ENCODE data around the gene TMC8.
A peak's percentile ranks its signal among the peaks of the same experiment; 100 is the strongest.

TMC8 gene

DNA sequence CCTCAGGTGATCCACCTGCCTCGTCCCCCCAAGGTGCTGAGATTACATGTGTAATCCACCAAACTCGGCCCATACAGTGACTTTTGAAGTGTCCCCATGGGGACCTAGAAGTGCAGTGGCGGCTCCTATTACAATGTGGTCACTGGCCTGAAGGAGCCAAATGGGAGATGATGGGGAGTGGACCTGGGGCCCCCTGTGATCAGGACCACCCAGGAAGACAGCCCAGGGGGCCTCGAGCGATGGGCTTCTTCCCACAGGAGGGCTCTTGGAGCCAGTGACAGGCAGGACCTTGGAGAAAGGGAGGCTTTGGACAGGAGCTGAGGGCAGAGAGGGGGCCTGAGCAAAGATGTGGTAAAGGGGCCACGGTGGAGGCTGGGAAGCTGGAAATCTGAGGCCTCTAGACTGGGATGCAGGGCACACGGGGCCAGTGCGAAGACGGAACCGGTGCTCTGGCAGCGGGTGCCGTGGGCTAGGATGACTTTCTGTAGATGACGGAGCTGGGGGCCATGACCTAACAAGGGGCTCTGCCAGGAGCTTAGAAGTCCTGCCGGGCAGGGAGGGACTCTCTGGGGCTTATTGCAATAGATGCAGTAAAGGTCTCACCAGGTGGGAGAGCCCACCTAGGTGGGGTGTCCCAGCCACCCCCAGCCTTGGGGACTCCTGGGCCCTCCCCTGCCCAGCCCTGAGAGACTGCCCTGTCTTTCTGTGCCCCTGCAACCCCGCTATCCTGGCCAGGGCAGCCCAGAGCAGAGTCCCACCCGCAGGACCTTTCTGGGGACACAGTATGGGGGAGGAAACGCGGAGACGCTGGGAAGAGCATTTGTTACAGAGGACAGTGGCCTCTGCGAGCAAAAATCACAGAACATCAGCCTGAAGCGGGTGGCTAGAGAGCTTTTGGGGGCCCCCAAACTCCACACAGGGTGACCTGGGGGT lies 12.9 kb downstream of the TMC8 start:
- Histone ChIP-seq H3K36me3 (ENCODE audit: control insufficient read depth, insufficient read depth, low read length) (peaks cover 2% of the 10 kb centered on the region), H3K9ac (ENCODE audit: low read depth, low read length) (peak overlapping the region; percentile 47), H3K9me3 (ENCODE audit: control insufficient read depth, insufficient read depth, low read length) (no peaks in the 10 kb centered on the region), H3K27me3 (ENCODE audit: control insufficient read depth, insufficient read depth, low read length) (no peaks in the 10 kb centered on the region), H3K4me3 (ENCODE audit: low read depth, low read length) (no peak overlapping the region), H3K4me1 (ENCODE audit: control insufficient read depth, insufficient read depth, low read length) (no peaks in the 10 kb centered on the region)

DNA sequence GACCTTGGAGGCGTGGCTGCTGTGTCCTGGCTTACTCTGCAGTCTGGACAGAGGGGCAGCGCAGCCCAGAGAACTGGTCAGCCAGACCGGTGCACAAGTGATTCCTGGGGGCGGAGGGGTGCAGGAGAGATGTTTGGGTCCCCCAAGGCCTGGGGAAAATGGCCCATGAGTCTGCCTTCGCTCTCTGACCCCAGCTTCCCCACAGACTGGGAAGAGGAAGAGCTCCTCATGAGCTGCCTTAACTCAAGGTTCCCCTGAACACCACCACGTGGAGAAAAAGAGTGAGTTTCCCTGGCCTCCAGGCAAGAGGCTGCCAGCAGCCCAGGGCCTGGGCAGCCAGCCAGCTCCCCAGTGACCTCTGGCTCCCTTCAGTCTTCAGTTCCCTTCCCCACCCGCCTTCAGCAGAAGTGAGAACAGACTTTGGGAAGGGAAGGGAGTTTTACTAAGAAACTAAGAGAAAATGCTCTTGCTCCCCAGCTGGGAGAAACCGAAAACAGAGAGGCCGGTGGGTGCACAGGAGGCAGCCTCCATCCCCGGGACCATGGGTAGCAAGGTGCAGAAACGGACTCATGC lies 13.7 kb downstream of the TMC8 start:
- H3K4me1 ChIP-seq (ENCODE audit: control insufficient read depth, insufficient read depth, low read length): no peaks in the 10 kb centered on the region
- no peak overlapping the region for H3K9ac ChIP-seq (ENCODE audit: low read depth, low read length)
- H3K4me3 ChIP-seq (ENCODE audit: low read depth, low read length): no peak overlapping the region
- peaks cover 2% of the 10 kb centered on the region for H3K36me3 ChIP-seq (ENCODE audit: control insufficient read depth, insufficient read depth, low read length)
- H3K27me3 ChIP-seq (ENCODE audit: control insufficient read depth, insufficient read depth, low read length): no peaks in the 10 kb centered on the region
- no peaks in the 10 kb centered on the region for H3K9me3 ChIP-seq (ENCODE audit: control insufficient read depth, insufficient read depth, low read length)

DNA sequence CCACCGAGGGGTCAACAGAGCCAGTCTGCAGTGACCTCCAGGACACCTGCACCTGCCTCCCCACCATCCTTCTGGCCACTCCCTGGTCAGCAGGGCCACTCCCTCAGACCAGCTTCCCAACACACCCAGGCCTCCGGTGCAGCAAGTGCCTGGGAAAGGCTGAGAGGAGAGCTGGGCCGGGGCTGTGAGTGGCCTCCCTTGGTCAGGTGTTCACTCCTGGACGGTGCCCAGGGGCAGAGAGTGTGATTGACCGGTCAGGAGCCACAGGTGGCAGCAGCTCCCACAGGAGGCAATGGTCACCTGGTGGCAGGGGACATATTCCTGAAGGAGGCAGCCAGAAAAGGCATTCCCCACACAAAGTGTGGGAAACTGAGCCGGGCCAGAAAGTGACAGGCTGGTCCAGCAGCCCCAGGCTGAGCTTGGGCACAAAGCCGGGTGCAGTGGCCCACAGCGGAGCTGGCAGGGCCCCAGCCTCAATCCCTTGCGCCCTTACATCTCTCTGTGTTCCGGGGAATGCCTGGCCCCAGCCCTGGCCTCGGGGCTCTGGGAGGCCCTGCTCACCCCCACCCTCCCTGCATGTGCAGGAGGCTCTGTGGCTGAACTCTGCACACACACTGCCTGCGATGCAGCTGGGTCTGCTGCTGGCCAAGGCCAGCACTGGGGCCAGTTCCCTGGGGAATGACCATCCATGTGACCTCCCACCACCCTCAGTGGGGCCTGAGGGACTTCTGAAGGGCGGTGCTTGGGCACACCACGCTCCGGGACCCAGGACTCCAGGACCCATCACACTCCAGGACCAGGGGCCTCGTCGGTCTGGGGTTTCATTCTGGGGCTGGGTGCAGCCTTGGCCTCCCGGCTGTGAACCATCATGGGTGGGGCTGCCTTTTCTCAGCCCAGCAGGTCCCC lies 14.4 kb downstream of the TMC8 start:
- H3K4me3 ChIP-seq (ENCODE audit: low read depth, low read length): no peak overlapping the region

DNA sequence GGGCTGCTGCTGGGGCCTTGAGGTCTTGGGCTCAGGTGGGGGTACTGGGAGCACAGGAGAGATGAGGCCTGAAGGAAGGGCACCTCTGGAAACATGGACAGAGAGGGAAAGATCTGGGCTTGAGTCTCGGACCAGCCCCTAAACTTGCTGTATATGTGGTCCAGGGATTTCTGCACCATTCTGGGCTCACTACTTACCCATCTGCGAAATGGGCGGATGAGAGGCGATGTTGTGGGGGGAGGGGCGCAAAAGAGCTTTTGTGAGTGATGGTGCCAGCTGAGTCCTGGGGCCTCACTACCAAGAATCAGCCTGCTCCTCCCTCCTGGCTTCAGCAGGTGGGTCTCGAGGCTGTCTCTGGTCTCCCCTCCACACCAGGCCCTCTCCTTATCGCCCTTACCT lies 15.9 kb downstream of the TMC8 start:
- H3K9me3 ChIP-seq (ENCODE audit: control insufficient read depth, insufficient read depth, low read length): no peaks in the 10 kb centered on the region
- no peaks in the 10 kb centered on the region for H3K4me1 ChIP-seq (ENCODE audit: control insufficient read depth, insufficient read depth, low read length)
- no peak overlapping the region for H3K9ac ChIP-seq (ENCODE audit: low read depth, low read length)
- peaks cover 2% of the 10 kb centered on the region for H3K36me3 ChIP-seq (ENCODE audit: control insufficient read depth, insufficient read depth, low read length)
- H3K4me3 ChIP-seq (ENCODE audit: low read depth, low read length): no peak overlapping the region
- no peaks in the 10 kb centered on the region for H3K27me3 ChIP-seq (ENCODE audit: control insufficient read depth, insufficient read depth, low read length)

More for the DNA sequence above, 14.4 kb downstream of the TMC8 start:
- Histone ChIP-seq H3K9ac (ENCODE audit: low read depth, low read length) (no peak overlapping the region), H3K9me3 (ENCODE audit: control insufficient read depth, insufficient read depth, low read length) (no peaks in the 10 kb centered on the region), H3K36me3 (ENCODE audit: control insufficient read depth, insufficient read depth, low read length) (peaks cover 2% of the 10 kb centered on the region), H3K4me1 (ENCODE audit: control insufficient read depth, insufficient read depth, low read length) (no peaks in the 10 kb centered on the region), H3K27me3 (ENCODE audit: control insufficient read depth, insufficient read depth, low read length) (no peaks in the 10 kb centered on the region)

DNA sequence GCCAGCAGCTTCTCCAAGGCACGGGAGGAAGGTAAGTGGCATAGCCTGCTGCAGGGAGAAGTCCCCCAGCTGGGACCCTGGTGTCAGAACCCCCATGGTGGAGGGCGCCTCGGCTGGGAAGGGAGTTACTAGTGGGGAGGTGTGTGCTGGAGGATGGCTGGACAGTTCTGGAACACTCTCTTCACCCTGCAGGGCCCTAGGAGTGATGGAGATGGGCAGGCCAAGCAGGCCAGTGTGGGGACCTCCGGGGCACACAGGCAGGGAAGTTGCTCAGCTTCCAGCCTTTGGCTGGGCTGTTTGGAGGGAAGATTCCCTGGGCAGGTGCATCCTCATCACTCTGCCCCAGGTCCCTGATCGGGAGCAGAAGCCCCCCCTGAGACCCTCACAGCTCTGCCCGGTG lies 16.3 kb downstream of the TMC8 start:
- no peaks in the 10 kb centered on the region for H3K9me3 ChIP-seq (ENCODE audit: control insufficient read depth, insufficient read depth, low read length)
- H3K27me3 ChIP-seq (ENCODE audit: control insufficient read depth, insufficient read depth, low read length): no peaks in the 10 kb centered on the region
- no peak overlapping the region for H3K4me3 ChIP-seq (ENCODE audit: low read depth, low read length)
- no peak overlapping the region for H3K9ac ChIP-seq (ENCODE audit: low read depth, low read length)
- H3K4me1 ChIP-seq (ENCODE audit: control insufficient read depth, insufficient read depth, low read length): no peaks in the 10 kb centered on the region
- H3K36me3 ChIP-seq (ENCODE audit: control insufficient read depth, insufficient read depth, low read length): peaks cover 2% of the 10 kb centered on the region

DNA sequence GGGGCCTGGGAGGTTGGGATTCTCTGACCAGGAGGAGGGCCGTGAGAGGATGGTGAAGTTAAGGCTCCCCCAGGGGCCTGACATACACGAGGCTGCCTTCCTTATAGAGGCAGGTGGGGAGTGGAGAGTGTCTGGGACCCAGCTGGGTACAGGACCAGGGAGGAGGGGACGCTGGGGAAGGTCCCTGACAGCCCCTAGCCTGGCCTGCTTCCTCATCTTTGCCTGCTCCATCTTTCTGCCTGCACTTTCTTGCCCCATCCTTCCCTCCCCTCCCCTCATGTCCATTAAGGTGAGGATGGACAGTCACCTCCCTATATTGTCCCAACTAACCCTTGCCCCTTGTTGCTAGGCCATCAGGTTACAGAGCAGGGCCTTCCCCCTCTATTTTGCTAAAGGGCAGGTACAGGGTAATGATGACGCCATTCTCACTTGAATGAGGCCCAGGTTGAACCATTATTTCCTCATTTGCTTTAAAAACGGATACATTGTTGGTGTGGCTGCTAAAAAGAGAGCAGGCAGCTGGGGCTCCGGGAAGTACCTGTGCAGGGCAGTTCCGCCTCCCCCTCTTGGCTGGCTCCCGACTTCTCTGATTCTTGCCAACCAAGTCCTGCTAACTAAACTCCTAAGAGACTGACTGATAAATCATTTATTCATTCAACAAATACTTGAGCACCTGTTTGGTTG lies 16.9 kb downstream of the TMC8 start:
- no peak overlapping the region for H3K9ac ChIP-seq (ENCODE audit: low read depth, low read length)
- H3K4me3 ChIP-seq (ENCODE audit: low read depth, low read length): no peak overlapping the region
- H3K27me3 ChIP-seq (ENCODE audit: control insufficient read depth, insufficient read depth, low read length): no peaks in the 10 kb centered on the region
- H3K9me3 ChIP-seq (ENCODE audit: control insufficient read depth, insufficient read depth, low read length): no peaks in the 10 kb centered on the region
- no peaks in the 10 kb centered on the region for H3K4me1 ChIP-seq (ENCODE audit: control insufficient read depth, insufficient read depth, low read length)
- H3K36me3 ChIP-seq (ENCODE audit: control insufficient read depth, insufficient read depth, low read length): peaks cover 2% of the 10 kb centered on the region

DNA sequence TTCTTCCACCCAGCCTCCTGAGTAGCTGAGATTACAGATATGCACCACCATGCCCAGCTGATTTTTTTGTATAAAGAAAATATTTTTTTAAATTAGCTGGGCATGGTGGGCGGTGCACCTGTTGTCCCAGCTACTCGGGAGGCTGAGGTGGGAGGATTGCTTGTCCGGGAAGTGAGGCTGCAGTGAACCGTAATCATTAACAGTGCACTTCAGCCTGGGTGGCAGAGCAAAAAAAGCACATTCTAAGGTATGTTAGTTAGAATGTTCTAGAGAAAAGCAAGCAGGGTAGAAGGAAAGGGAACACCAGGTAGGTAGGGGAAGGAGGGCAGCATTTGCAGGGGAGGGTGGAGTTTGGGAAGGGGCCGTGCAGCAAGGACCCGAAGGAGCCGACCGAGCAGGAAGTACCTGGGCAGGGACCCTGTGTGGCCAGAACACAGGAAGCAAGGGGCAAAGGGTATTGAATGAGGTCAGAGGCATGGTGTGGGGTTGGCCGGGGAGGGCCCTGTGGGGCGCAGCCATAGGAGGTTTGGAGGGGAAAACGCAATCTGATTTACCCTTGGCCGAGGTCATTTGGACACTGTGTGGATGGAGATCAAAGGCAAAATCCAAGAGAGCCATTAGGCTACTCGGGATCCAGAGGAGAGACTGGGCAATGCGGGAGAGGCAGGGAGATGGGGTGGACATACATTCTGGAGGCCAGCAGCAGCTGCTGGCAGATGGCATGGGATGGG lies 17.9 kb downstream of the TMC8 start:
- no peak overlapping the region for H3K9ac ChIP-seq (ENCODE audit: low read depth, low read length)
- no peaks in the 10 kb centered on the region for H3K27me3 ChIP-seq (ENCODE audit: control insufficient read depth, insufficient read depth, low read length)
- H3K9me3 ChIP-seq (ENCODE audit: control insufficient read depth, insufficient read depth, low read length): no peaks in the 10 kb centered on the region
- no peak overlapping the region for H3K4me3 ChIP-seq (ENCODE audit: low read depth, low read length)
- H3K36me3 ChIP-seq (ENCODE audit: control insufficient read depth, insufficient read depth, low read length): peaks cover 2% of the 10 kb centered on the region
- no peaks in the 10 kb centered on the region for H3K4me1 ChIP-seq (ENCODE audit: control insufficient read depth, insufficient read depth, low read length)

DNA sequence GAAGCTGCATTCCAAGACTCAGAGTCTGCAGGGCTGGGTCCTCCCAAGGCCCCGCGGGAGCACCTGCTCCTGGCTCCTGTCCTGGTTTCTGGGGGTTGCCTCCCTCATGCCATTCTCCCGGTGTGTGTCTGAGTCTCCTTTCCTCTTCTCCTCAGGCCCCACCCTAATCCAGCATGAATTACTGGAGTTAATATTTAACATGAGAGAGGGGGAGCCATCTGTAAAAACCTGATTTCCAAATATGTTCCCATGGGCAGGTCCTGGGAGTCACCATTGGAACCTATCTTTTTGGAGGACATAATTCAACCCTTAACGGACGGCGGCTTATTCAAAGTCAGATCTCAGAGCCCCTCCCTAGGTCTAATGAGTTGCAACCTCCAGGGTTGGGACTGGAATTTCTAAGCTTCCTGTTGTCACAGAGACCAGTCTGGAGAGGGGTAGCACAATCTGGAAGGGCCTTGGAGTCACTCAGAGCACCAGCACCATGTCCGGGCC lies 21.0 kb downstream of the TMC8 start:
- H3K4me1 ChIP-seq (ENCODE audit: control insufficient read depth, insufficient read depth, low read length): no peaks in the 10 kb centered on the region

DNA sequence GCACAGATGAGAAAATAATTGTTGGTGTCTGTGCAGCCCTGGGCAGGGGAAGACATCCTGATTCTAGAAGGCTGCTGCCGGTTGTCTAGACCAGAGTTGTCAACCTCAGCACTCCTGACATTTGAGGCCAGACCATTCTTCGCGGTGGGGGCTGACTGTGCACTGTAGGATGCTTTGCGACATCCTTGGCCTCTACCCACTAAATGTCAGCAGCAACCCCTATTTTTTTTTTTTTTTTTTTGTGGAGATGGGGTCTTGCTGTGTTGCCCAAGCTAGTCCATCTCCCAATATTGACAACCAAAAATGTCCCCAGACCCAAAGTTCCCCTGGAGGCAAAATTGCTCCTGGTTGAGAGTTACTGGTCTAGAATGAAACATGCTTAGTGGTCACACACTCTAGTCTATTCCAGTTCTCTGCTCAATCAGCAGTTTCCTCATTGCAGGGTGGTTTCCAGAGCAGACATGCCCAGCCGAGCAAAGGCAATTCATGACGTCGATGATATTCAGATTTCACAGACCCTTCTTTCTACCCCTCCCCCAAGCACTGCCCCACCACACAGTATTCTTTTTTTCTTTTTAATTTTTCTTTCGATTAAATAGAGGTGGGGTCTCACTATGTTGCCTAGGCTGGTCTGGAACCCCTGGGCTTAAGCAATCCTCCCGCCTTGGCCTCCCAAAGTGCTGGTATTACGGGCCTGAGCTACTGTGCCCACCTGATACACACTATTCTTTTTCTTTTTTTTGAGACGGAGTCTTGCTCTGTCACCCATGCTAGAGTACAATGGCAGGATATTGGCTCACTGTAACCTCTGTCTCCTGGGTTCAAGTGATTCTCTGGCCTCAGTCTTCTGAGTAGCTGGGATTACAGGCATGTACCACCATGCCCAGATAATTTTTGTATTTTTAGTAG lies 24.6 kb downstream of the TMC8 start:
- H3K9me3 ChIP-seq (ENCODE audit: control insufficient read depth, insufficient read depth, low read length): no peaks in the 10 kb centered on the region
- H3K4me1 ChIP-seq (ENCODE audit: control insufficient read depth, insufficient read depth, low read length): no peaks in the 10 kb centered on the region
- H3K36me3 ChIP-seq (ENCODE audit: control insufficient read depth, insufficient read depth, low read length): no peaks in the 10 kb centered on the region
- H3K4me3 ChIP-seq (ENCODE audit: low read depth, low read length): no peak overlapping the region
- H3K9ac ChIP-seq (ENCODE audit: low read depth, low read length): no peak overlapping the region
- no peaks in the 10 kb centered on the region for H3K27me3 ChIP-seq (ENCODE audit: control insufficient read depth, insufficient read depth, low read length)

More for the DNA sequence above, 21.0 kb downstream of the TMC8 start:
- no peak overlapping the region for H3K9ac ChIP-seq (ENCODE audit: low read depth, low read length)
- no peaks in the 10 kb centered on the region for H3K27me3 ChIP-seq (ENCODE audit: control insufficient read depth, insufficient read depth, low read length)
- H3K9me3 ChIP-seq (ENCODE audit: control insufficient read depth, insufficient read depth, low read length): no peaks in the 10 kb centered on the region
- peaks cover 2% of the 10 kb centered on the region for H3K36me3 ChIP-seq (ENCODE audit: control insufficient read depth, insufficient read depth, low read length)
- H3K4me3 ChIP-seq (ENCODE audit: low read depth, low read length): no peak overlapping the region

DNA sequence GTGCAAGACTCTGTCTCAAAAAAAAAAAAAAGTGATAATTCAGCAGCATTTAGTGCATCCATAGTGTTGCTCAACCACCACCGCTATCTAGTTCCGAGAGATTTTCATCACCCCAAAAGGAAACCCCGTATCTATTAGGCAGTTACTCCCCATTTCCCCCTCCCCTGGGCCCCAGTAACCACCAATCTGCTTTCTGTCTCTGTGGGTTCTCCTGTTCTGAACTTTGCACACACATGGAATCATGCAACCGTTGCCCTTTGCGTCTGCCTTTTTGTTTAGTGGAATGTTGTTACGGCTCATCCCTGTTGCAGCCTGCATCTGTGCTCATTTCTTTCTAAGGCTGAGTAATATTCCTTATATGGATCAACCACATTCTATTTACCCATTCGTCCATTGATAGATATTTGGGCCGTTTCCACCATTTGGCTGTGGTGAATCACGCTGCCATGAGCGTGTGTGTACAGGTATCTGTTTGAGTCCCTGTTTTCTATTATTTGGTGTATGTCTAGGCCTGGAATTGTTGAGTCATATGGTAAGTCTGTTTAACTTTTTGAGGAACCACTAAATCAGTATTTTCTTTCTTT lies 29.1 kb downstream of the TMC8 start:
- Histone ChIP-seq H3K4me3 (ENCODE audit: low read depth, low read length) (no peak overlapping the region), H3K9me3 (ENCODE audit: control insufficient read depth, insufficient read depth, low read length) (no peaks in the 10 kb centered on the region), H3K36me3 (ENCODE audit: control insufficient read depth, insufficient read depth, low read length) (no peaks in the 10 kb centered on the region), H3K9ac (ENCODE audit: low read depth, low read length) (no peak overlapping the region), H3K27me3 (ENCODE audit: control insufficient read depth, insufficient read depth, low read length) (no peaks in the 10 kb centered on the region), H3K4me1 (ENCODE audit: control insufficient read depth, insufficient read depth, low read length) (no peaks in the 10 kb centered on the region)
